Neuron (in vitro differentiated cells): ENCODE measurements around the gene FAF1.

Source experiments
- H2AFZ ChIP-seq: one replicate; pipeline ENCODE4 v1.6.1; 2013; ENCODE audit warnings: low read depth, mild to moderate bottlenecking, inconsistent platforms, low read length, moderate library complexity
- H3K27me3 ChIP-seq: one replicate; pipeline ENCODE4 v1.6.1; 2013; ENCODE audit warnings: low read length; ENCODE audit not compliant: insufficient read depth
- H3K36me3 ChIP-seq: one replicate; pipeline ENCODE4 v1.6.1; 2013; ENCODE audit warnings: low read length; ENCODE audit not compliant: insufficient read depth
- H3K4me1 ChIP-seq: one replicate; pipeline ENCODE4 v1.6.1; 2013; ENCODE audit warnings: low read length; ENCODE audit not compliant: insufficient read depth
- H3K4me3 ChIP-seq: 2 replicates; pipeline ENCODE4 v1.5.1; 2013; ENCODE audit warnings: mild to moderate bottlenecking, low read length, moderate library complexity
- H3K9me3 ChIP-seq: one replicate; pipeline ENCODE4 v1.6.1; 2013; ENCODE audit warnings: low read length

FAF1 gene

GRCh38 chr1:50700621-50701020, 259.4 kb downstream of the FAF1 start:
- H2AFZ ChIP-seq: no peak overlapping the region
- H3K36me3 ChIP-seq: no peaks in the 10 kb centered on the region
- H3K4me1 ChIP-seq: peaks cover 23% of the 10 kb centered on the region
- no peaks in the 10 kb centered on the region for H3K27me3 ChIP-seq
- H3K4me3 ChIP-seq: no peak overlapping the region
- no peaks in the 10 kb centered on the region for H3K9me3 ChIP-seq

DNA sequence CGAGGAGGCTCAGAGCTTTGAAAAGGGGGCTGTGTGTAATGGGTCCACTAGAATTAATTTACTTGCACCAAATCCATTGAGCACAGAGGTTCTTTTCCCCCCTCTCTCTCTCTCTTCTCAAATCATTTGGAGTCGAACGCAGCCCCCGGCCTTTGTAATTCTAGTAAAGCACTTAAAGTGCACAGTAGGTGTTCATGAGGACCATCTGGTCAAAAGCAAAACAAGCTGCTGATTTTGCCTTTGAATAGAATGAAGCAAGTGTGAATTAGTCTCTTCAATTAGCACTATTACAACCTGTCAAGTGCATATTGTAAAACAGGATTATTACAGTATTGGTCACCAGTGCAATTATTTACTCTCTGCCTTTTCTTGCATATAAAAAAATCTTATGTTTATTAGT, 259.9 kb downstream of the FAF1 start:
- Histone ChIP-seq H3K4me1 (peaks cover 23% of the 10 kb centered on the region), H2AFZ (no peak overlapping the region), H3K36me3 (no peaks in the 10 kb centered on the region), H3K27me3 (no peaks in the 10 kb centered on the region), H3K4me3 (no peak overlapping the region), H3K9me3 (no peaks in the 10 kb centered on the region)

- H3K4me1 ChIP-seq: peaks cover 23% of the 10 kb centered on the region
- H3K27me3 ChIP-seq: no peaks in the 10 kb centered on the region
- H3K4me3 ChIP-seq: no peak overlapping the region
- H2AFZ ChIP-seq: no peak overlapping the region
- no peaks in the 10 kb centered on the region for H3K9me3 ChIP-seq
- no peaks in the 10 kb centered on the region for H3K36me3 ChIP-seq
Measured at GRCh38 chr1:50699795-50700194, 260.3 kb downstream of the FAF1 start.

DNA sequence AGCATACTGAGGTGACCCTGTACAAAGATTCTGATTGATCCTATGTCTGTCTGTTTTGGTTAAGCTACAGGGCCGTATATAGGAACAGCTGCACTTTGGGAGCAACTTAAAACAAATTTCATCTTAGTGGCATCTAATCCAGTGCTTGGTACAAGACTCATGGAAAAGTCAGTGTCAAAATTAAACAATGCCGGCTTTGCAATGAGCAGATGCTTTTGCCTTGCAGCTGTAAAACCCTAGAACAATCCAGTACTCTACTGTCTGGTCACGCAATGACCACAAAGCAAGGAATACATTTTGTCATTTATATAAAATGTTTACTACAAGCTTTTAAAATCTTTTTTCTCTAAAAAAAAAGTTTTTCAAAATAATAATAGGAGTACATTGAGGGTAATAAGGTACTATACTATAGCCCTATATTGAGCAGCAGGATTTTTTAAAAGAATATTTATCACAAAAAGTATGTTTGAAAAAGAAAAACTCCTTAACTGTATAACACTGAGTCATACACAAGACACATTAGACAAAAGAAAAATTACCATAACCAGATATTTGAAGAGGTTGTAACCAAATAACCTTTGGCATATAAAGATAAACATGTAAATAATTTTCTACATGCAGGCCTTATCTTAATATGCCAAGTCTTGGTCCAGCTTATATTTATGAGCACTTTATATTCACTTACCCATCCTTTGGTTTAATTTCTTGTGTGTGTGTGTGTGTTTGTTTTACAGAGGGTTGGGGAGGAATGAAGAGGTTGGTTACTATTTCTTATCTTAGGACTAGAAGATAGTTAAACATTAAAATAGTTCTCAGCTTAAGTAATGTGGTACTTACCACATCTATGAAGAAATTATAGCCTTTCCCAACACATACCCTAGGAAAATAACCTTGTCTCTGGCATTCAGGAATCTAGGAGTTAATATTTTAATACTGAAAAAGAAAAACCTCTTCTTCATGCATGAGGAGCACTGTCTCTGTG, 262.3 kb downstream of the FAF1 start:
- Histone ChIP-seq H3K36me3 (no peaks in the 10 kb centered on the region), H3K4me1 (peaks cover 23% of the 10 kb centered on the region), H3K4me3 (no peak overlapping the region), H2AFZ (no peak overlapping the region), H3K27me3 (no peaks in the 10 kb centered on the region), H3K9me3 (no peaks in the 10 kb centered on the region)

- Histone ChIP-seq H2AFZ (no peak overlapping the region), H3K4me3 (no peak overlapping the region), H3K4me1 (peaks cover under 1% of the 10 kb centered on the region), H3K9me3 (no peaks in the 10 kb centered on the region), H3K36me3 (no peaks in the 10 kb centered on the region), H3K27me3 (no peaks in the 10 kb centered on the region)
Measured at GRCh38 chr1:50693829-50694228, 266.2 kb downstream of the FAF1 start.

DNA sequence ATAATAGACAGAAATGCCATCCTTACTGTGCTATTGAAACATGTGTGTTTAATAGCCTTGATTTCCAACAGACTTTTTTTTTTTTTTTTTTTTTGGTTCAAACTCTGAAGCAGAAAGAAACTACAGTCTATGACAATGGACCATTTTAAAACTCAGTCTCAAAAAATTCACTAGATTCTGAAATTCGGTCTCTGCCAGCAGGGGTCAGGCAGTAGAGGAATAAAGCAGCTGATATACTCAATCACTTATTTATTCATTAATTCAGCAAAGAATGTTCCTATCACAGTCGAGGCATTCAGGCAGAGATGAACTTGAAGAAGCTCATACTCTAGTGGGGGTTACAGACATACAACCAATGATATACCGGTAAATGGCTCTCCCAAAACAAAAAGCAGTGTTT, 275.9 kb downstream of the FAF1 start:
- H3K4me1 ChIP-seq: no peaks in the 10 kb centered on the region
- no peak overlapping the region for H3K4me3 ChIP-seq
- H2AFZ ChIP-seq: no peak overlapping the region
- H3K9me3 ChIP-seq: no peaks in the 10 kb centered on the region
- H3K27me3 ChIP-seq: no peaks in the 10 kb centered on the region
- H3K36me3 ChIP-seq: no peaks in the 10 kb centered on the region

GRCh38 chr1:50681931-50682330, 278.1 kb downstream of the FAF1 start:
- no peak overlapping the region for H3K4me3 ChIP-seq
- no peaks in the 10 kb centered on the region for H3K9me3 ChIP-seq
- no peaks in the 10 kb centered on the region for H3K36me3 ChIP-seq
- H3K27me3 ChIP-seq: no peaks in the 10 kb centered on the region
- peaks cover 5% of the 10 kb centered on the region for H3K4me1 ChIP-seq
- H2AFZ ChIP-seq: no peak overlapping the region

DNA sequence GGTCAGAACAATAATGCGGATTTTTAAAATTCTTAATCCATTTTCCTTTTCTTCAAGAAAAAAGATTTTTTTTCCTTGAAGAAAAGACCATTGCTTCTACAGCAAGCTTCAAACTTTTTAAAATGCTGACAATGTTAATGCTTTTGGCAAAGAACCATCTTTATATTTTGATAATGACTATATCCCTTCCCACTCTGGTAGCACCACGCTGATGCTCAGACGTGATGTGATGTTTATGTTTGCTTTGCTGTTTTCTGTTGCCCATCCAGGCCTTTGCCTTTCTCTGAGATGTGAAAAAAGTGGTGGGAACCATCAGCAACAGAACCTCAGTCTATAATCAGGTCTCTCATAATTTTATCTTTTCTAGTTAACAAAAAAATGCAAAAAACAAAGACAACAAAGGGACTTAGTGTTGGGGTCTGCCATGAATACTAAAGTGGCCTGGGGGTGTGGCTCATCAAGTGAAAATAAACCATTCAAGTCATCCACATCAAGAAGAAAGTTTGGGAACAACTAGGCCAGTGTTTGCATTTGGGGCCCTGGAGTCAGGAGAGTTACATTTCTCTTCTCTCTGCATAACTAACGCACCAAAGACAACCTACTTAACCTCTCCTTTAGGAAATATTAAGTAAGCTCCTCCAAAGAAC, 292.2 kb downstream of the FAF1 start:
- Histone ChIP-seq H3K36me3 (no peaks in the 10 kb centered on the region), H3K4me3 (no peak overlapping the region), H2AFZ (no peak overlapping the region), H3K9me3 (no peaks in the 10 kb centered on the region), H3K4me1 (peaks cover 10% of the 10 kb centered on the region), H3K27me3 (no peaks in the 10 kb centered on the region)

DNA sequence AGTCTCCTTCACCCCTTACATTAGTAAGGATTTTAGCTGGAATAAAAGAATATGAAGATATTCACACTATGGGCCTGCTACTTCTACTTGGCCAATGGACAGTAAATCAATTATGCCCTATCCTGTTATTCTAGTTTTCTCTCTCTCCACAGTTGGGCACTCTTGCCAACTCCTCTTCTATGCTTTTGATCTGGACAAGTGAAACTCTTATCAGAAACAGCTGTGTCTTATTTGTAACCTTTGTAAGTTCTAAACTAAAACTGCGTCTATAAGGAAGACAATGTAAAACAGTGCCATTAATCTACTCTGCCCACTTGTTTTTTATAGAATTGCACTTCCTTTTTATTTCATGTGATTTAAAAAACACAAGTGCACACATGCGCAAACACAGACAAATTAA, 292.8 kb downstream of the FAF1 start:
- no peak overlapping the region for H2AFZ ChIP-seq
- no peak overlapping the region for H3K4me3 ChIP-seq
- no peaks in the 10 kb centered on the region for H3K36me3 ChIP-seq
- peaks cover 10% of the 10 kb centered on the region for H3K4me1 ChIP-seq
- H3K9me3 ChIP-seq: no peaks in the 10 kb centered on the region
- H3K27me3 ChIP-seq: no peaks in the 10 kb centered on the region

DNA sequence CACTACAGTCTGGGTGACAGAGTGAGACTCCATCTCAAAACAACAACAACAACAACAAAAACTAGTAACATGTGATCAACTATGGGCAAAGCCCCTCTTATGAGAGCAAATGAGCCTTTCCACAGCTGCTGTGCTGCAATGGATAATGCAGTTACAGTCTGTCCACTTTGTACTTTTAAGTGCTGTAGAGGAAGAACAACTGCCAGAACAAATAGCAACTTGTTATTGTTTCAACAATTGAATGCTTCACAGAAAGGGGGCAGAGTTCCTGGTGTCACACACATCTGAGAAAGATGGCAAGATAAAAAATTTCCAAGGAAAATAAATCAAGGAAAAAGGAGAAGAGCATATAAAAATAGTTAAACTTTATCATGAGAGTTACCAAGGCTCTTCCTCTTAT, 293.2 kb downstream of the FAF1 start:
- H3K4me1 ChIP-seq: peaks cover 10% of the 10 kb centered on the region
- H3K4me3 ChIP-seq: no peak overlapping the region
- no peak overlapping the region for H2AFZ ChIP-seq
- H3K9me3 ChIP-seq: no peaks in the 10 kb centered on the region
- no peaks in the 10 kb centered on the region for H3K27me3 ChIP-seq
- H3K36me3 ChIP-seq: no peaks in the 10 kb centered on the region

DNA sequence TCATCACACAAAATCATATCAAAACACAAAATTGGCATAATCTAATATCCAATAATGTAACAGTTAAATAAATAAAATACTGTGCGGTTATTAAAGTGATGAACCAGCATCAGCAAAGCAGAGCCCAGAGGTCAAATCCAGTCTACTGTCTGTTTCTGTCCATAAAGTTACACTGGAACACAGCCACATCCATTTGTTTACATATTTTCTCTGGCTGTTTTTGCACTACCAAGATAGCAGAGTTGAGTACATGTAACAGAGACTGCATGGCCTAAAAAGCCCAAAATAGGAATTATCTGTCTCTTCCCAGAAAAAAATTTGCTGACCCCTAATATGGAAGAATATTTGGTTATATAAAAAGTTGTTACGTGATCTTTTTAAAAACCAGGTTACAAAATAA, 294.7 kb downstream of the FAF1 start:
- Histone ChIP-seq H3K9me3 (no peaks in the 10 kb centered on the region), H3K36me3 (no peaks in the 10 kb centered on the region), H3K27me3 (no peaks in the 10 kb centered on the region), H3K4me3 (no peak overlapping the region), H2AFZ (no peak overlapping the region), H3K4me1 (peaks cover 14% of the 10 kb centered on the region)

- no peaks in the 10 kb centered on the region for H3K27me3 ChIP-seq
- H3K4me3 ChIP-seq: no peak overlapping the region
- no peaks in the 10 kb centered on the region for H3K9me3 ChIP-seq
- H2AFZ ChIP-seq: no peak overlapping the region
- no peaks in the 10 kb centered on the region for H3K36me3 ChIP-seq
- peaks cover 16% of the 10 kb centered on the region for H3K4me1 ChIP-seq
Measured at GRCh38 chr1:50661626-50662025, 298.4 kb downstream of the FAF1 start.

GRCh38 chr1:50659107-50659662, 300.9 kb downstream of the FAF1 start:
- no peak overlapping the region for H3K4me3 ChIP-seq
- no peaks in the 10 kb centered on the region for H3K9me3 ChIP-seq
- H3K4me1 ChIP-seq: peaks cover 16% of the 10 kb centered on the region
- H2AFZ ChIP-seq: no peak overlapping the region
- H3K36me3 ChIP-seq: no peaks in the 10 kb centered on the region
- H3K27me3 ChIP-seq: no peaks in the 10 kb centered on the region
